Measurements from ENCODE around the gene TLX2.
"Not testable (repeated sequence)": the region's sequence is repeated elsewhere in the genome, so short reads cannot be mapped to it uniquely, and the experiment has no call there.

The TLX2 gene

DNA sequence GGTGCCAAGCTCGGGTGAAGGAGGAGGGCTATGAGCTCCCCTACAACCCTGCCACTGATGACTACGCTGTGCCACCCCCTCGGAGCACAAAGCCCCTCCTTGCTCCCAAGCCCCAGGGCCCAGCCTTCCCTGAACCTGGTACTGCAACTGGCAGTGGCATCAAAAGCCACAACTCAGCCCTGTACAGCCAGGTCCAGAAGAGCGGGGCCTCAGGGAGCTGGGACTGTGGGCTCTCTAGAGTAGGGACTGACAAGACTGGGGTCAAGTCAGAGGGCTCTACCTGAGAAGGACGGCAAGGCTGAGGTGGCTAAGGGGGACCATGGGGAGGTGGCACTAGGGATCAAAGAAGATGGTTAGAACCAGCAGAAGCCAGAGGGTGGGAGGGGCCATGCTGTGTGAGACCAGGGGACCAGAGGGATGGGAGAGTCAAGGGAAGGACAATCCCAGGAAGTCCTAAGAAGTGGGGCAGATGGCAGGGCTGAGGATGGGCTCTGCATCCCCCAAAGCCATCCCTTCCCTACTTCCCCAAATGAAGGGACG is 42.7 kb downstream of the TLX2 start:
- H3K9me3 ChIP-seq (replicated peaks in 1 of 11), result no peaks in the 10 kb centered on the region
- peaks cover 0 to 23% (median 12%) of the 10 kb centered on the region in 11 experiments; a peak in 11 of 22 replicates for H4K20me1 ChIP-seq
- H3K27me3 ChIP-seq, result peaks cover 0 to 3% (median 0%) of the 10 kb centered on the region in 11 experiments; a peak in 2 of 22 replicates
- no peak for TF ChIP-seq Cebpa-rat (IDR thresholded peaks at IDR 0.05)
- H3K4me2 ChIP-seq, result peak overlapping the region in 6 of 11 experiments; percentile 91 to 100 (median 97); a peak in 10 of 22 replicates
- peak overlapping the region in 2 of 10 experiments; percentile 80 to 96; a peak in 2 of 20 replicates for H3K4me3 ChIP-seq
- H3K27ac ChIP-seq, result peak overlapping the region in 2 of 11 experiments; percentile 10 to 85; a peak in 1 of 22 replicates
- peak overlapping the region in 2 of 11 experiments; percentile 86 to 93; a peak in 3 of 22 replicates for H3K9ac ChIP-seq
- H3K4me1 ChIP-seq, result peaks cover 37 to 79% (median 54%) of the 10 kb centered on the region in 10 experiments
- H3K36me3 ChIP-seq, result peaks cover 0 to 32% (median 21%) of the 10 kb centered on the region in 11 experiments; a peak in 19 of 22 replicates

- Histone ChIP-seq H3K4me2 (peak overlapping the region in 2 of 11 experiments; percentile 3 to 8; a peak in 1 of 22 replicates), H3K27me3 (no peaks in the 10 kb centered on the region), H3K4me1 (peaks cover 20 to 80% (median 48%) of the 10 kb centered on the region in 10 experiments), H3K9ac (peak overlapping the region in 3 of 11 experiments; percentile 8 to 53 (median 38); a peak in 3 of 22 replicates), H4K20me1 (peaks cover 0 to 23% (median 12%) of the 10 kb centered on the region in 11 experiments; a peak in 11 of 22 replicates), H3K4me3 (no peak overlapping the region), H3K9me3 (replicated peaks in 1 of 11) (no peaks in the 10 kb centered on the region), H3K36me3 (peaks cover 0 to 32% (median 21%) of the 10 kb centered on the region in 11 experiments; a peak in 19 of 22 replicates), H3K27ac (peak overlapping the region in 1 of 11 experiments; percentile 7; a peak in 1 of 22 replicates)
- TF ChIP-seq Cebpa-rat (IDR thresholded peaks at IDR 0.05), result no peak
These were observed 44.3 kb downstream of the TLX2 start for GRCh38 chr2:74558284-74559230.

- peak overlapping the region in 9 of 11 experiments; percentile 22 to 77 (median 49); a peak in 11 of 22 replicates for H3K4me2 ChIP-seq
- H3K27me3 ChIP-seq, result no peaks in the 10 kb centered on the region
- peaks cover 16 to 85% (median 44%) of the 10 kb centered on the region in 10 experiments for H3K4me1 ChIP-seq
- H3K36me3 ChIP-seq, result peaks cover 0 to 32% (median 21%) of the 10 kb centered on the region in 11 experiments; a peak in 19 of 22 replicates
- no peak for TF ChIP-seq Cebpa-rat (IDR thresholded peaks at IDR 0.05)
- H4K20me1 ChIP-seq, result peaks cover 0 to 23% (median 12%) of the 10 kb centered on the region in 11 experiments; a peak in 11 of 22 replicates
- H3K27ac ChIP-seq, result no peak overlapping the region
- H3K9ac ChIP-seq, result no peak overlapping the region; a peak in 1 of 22 replicates
- H3K4me3 ChIP-seq, result no peak overlapping the region
- H3K9me3 ChIP-seq (replicated peaks in 1 of 11), result no peaks in the 10 kb centered on the region
These were observed 45.7 kb downstream of the TLX2 start for GRCh38 chr2:74559912-74560311.

GRCh38 chr2:74560591-74560990 is 46.3 kb downstream of the TLX2 start:
- Histone ChIP-seq H3K4me3 (no peak overlapping the region), H3K27me3 (no peaks in the 10 kb centered on the region), H3K4me1 (peaks cover 9 to 88% (median 38%) of the 10 kb centered on the region in 10 experiments), H3K9ac (no peak overlapping the region; a peak in 1 of 22 replicates), H4K20me1 (peaks cover 0 to 19% (median 12%) of the 10 kb centered on the region in 11 experiments; a peak in 11 of 22 replicates), H3K27ac (no peak overlapping the region), H3K36me3 (peaks cover 0 to 32% (median 21%) of the 10 kb centered on the region in 11 experiments; a peak in 19 of 22 replicates), H3K9me3 (replicated peaks in 1 of 11) (no peaks in the 10 kb centered on the region), H3K4me2 (peak overlapping the region; percentile 8 to 77 (median 48); a peak in 17 of 22 replicates)
- TF ChIP-seq Cebpa-rat (IDR thresholded peaks at IDR 0.05), result no peak

GRCh38 chr2:74561022-74561421 is 46.8 kb downstream of the TLX2 start:
- Histone ChIP-seq H3K4me2 (peak overlapping the region in 5 of 11 experiments; percentile 72 to 86 (median 77); a peak in 9 of 22 replicates), H4K20me1 (peaks cover 0 to 15% (median 8%) of the 10 kb centered on the region in 11 experiments; a peak in 11 of 22 replicates), H3K36me3 (peaks cover 0 to 28% (median 20%) of the 10 kb centered on the region in 11 experiments; a peak in 19 of 22 replicates), H3K4me1 (peaks cover 6 to 88% (median 35%) of the 10 kb centered on the region in 10 experiments; a peak in 18 of 20 replicates)
- H3K27me3 ChIP-seq; H3K9ac ChIP-seq; H3K27ac ChIP-seq; H3K9me3 ChIP-seq (replicated peaks in 1 of 11); H3K4me3 ChIP-seq: not testable (repeated sequence)

DNA sequence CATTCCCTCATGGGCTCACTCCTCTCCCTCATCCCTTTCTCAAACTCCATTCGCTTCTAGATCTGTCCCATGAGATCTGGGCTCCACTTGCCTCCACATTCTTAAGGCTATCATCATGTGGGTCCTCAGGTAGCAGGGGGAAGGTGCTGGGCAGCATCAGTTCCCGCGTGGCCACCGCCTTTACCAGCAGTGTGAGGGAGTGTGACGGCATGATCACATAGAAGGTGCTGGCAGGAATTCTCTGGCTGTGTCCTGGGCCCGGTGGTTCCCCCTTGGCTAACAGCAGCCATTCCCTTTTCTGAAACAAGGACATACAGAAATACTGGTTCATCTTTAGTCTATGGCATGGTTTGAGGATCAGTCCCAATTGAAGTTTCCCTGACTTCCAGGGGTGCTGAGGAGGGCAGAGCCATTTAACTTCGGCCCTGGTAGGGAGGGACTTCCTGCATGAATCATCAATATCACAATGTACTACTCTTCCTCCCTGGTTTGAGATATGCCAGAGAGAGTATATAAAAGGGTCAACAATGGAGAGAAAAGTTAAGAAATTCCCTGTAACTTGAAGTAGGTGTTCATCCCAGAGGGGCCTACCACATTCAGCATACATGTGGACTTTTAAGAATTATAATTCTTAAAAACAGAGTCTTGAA is 48.0 kb downstream of the TLX2 start:
- Histone ChIP-seq H3K4me3 (no peak overlapping the region), H4K20me1 (peaks cover 0 to 4% (median 0%) of the 10 kb centered on the region in 11 experiments; a peak in 3 of 22 replicates), H3K4me1 (peaks cover 6 to 88% (median 35%) of the 10 kb centered on the region in 10 experiments; a peak in 18 of 20 replicates), H3K9me3 (replicated peaks in 1 of 11) (no peaks in the 10 kb centered on the region), H3K36me3 (peaks cover 0 to 15% (median 7%) of the 10 kb centered on the region in 11 experiments; a peak in 12 of 22 replicates), H3K9ac (no peak overlapping the region), H3K4me2 (peak overlapping the region in 8 of 11 experiments; percentile 43 to 86 (median 66); a peak in 16 of 22 replicates), H3K27ac (peak overlapping the region in 7 of 11 experiments; percentile 24 to 68 (median 56); a peak in 13 of 22 replicates), H3K27me3 (no peaks in the 10 kb centered on the region)
- TF ChIP-seq Cebpa-rat (IDR thresholded peaks at IDR 0.05), result no peak

GRCh38 chr2:74564222-74564621 is 50.0 kb downstream of the TLX2 start:
- Histone ChIP-seq H4K20me1 (no peaks in the 10 kb centered on the region), H3K4me3 (no peak overlapping the region), H3K27ac (no peak overlapping the region), H3K27me3 (no peaks in the 10 kb centered on the region), H3K9ac (no peak overlapping the region), H3K4me1 (peaks cover 6 to 91% (median 41%) of the 10 kb centered on the region in 10 experiments; a peak in 18 of 20 replicates), H3K4me2 (peak overlapping the region in 3 of 11 experiments; percentile 2 to 29 (median 10); a peak in 3 of 22 replicates), H3K9me3 (replicated peaks in 1 of 11) (no peaks in the 10 kb centered on the region), H3K36me3 (no peaks in the 10 kb centered on the region)
- no peak for TF ChIP-seq Cebpa-rat (IDR thresholded peaks at IDR 0.05)
